ENCODE data around the gene CREB5. TPM values are rescaled to one million over a fixed set of nuclear protein-coding genes. Genes with fewer than 3 reads are reported as not detected.

The CREB5 gene
- total RNA-seq, 1 donor from 2014 or later: 10.3 TPM

DNA sequence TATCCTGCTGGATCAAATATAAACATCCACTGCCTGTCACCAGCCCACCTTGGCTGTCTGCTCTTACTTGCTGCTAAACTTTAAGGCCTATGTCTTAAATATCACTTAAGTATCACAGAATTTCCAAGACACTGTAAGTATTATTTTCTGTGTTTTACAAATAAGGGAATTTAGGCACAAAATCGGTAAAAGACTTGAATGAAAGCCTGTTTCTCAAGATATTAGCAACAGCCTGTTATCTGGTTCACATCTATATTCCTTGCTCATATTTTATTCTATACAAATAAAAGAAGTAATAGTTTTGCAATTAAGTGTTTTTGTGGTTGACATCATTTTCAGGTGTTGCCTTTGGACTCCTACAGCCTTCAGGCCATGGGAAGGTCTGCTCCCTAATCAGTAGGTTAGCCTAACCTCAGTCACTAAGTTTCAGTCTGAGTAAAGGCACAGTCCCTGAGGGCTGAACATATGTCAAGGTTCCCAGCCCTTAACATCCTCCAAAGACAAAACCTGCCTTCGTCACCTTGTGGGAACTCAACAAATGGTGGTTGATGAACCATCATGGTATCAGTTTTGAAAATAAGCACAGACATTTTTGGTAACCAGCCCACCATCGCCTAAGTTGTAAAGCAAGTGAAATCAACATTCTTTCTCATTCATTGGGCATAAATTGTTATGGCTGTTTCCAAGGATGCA, 127.1 kb downstream of the CREB5 start:
- Histone ChIP-seq H3K27me3 (ENCODE audit: low read depth) (no peaks in the 10 kb centered on the region), H3K36me3 (no peaks in the 10 kb centered on the region), H3K4me1 (no peaks in the 10 kb centered on the region), H3K9me3 (no peaks in the 10 kb centered on the region), H3K4me3 (no peak overlapping the region), H3K27ac (no peak overlapping the region)
- intact Hi-C loops (cut with DNase I): no loop called here
- no peak for ATAC-seq
- DNase-seq: no peak
- TF ChIP-seq, protein P1, sequence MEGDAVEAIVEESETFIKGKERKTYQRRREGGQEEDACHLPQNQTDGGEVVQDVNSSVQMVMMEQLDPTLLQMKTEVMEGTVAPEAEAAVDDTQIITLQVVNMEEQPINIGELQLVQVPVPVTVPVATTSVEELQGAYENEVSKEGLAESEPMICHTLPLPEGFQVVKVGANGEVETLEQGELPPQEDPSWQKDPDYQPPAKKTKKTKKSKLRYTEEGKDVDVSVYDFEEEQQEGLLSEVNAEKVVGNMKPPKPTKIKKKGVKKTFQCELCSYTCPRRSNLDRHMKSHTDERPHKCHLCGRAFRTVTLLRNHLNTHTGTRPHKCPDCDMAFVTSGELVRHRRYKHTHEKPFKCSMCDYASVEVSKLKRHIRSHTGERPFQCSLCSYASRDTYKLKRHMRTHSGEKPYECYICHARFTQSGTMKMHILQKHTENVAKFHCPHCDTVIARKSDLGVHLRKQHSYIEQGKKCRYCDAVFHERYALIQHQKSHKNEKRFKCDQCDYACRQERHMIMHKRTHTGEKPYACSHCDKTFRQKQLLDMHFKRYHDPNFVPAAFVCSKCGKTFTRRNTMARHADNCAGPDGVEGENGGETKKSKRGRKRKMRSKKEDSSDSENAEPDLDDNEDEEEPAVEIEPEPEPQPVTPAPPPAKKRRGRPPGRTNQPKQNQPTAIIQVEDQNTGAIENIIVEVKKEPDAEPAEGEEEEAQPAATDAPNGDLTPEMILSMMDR (IDR thresholded peaks at IDR 0.05): no peak

GRCh38 chr7:28542410-28542809, 130.1 kb downstream of the CREB5 start:
- Histone ChIP-seq H3K4me3 (no peak overlapping the region), H3K9me3 (peaks cover 3% of the 10 kb centered on the region), H3K4me1 (no peaks in the 10 kb centered on the region), H3K27me3 (ENCODE audit: low read depth) (no peaks in the 10 kb centered on the region), H3K36me3 (no peaks in the 10 kb centered on the region), H3K27ac (no peak overlapping the region)
- ATAC-seq: no peak
- intact Hi-C loops (cut with DNase I): no loop called here
- TF ChIP-seq, protein P1 (IDR thresholded peaks at IDR 0.05): no peak
- no peak for DNase-seq

- Histone ChIP-seq H3K27ac (no peak overlapping the region), H3K4me1 (no peaks in the 10 kb centered on the region), H3K27me3 (ENCODE audit: low read depth) (no peaks in the 10 kb centered on the region), H3K36me3 (no peaks in the 10 kb centered on the region), H3K9me3 (peaks cover 7% of the 10 kb centered on the region), H3K4me3 (no peak overlapping the region)
- intact Hi-C loops (cut with DNase I): no loop called here
- no peak for DNase-seq
- TF ChIP-seq, protein P1 (IDR thresholded peaks at IDR 0.05): no peak
- ATAC-seq: no peak
Measured at GRCh38 chr7:28544453-28545117, 132.3 kb downstream of the CREB5 start.

DNA sequence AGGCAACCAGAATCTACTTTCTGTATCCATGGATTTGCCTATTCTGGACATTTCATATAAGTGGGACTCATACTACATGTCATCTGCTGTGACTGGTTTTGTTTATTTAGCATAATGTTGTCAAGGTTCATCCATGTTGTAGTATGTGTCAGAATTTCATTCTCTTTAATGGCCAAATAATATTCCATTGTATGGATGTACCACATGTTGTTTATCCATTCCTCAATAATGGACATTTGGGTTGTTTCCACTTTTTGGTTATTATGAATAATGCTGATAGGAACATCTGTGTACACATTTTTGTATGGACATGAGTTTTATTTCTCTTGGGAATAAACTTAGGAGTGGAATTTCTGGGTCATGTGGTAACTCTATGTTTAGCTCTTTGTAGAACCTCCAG, 133.7 kb downstream of the CREB5 start:
- Histone ChIP-seq H3K36me3 (no peaks in the 10 kb centered on the region), H3K27ac (no peak overlapping the region), H3K4me3 (no peak overlapping the region), H3K9me3 (peaks cover 7% of the 10 kb centered on the region), H3K27me3 (ENCODE audit: low read depth) (no peaks in the 10 kb centered on the region), H3K4me1 (no peaks in the 10 kb centered on the region)
- TF ChIP-seq, protein P1 (IDR thresholded peaks at IDR 0.05): no peak
- DNase-seq: no peak
- intact Hi-C loops (cut with DNase I): no loop called here
- no peak for ATAC-seq

DNA sequence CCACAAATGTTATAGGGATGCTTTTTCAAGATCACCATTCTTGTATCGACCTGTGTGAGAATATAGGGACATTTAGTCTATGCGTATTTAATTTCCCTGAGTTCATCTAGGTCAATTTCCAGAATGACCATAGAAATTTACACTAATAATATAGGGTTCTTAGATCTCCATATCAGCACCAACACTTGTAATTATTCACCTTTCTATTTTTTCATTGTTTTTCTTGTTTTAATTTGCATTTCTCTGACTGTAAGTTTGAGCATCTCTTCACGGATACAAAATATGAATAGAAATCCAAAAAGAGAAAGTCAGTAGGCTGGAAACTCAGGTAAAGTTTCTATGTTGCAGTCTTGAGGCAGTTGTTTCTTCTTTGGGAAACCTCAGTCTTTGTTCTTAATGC, 134.8 kb downstream of the CREB5 start:
- Histone ChIP-seq H3K9me3 (peaks cover 7% of the 10 kb centered on the region), H3K4me3 (no peak overlapping the region), H3K4me1 (no peaks in the 10 kb centered on the region), H3K27ac (no peak overlapping the region), H3K36me3 (no peaks in the 10 kb centered on the region), H3K27me3 (ENCODE audit: low read depth) (no peaks in the 10 kb centered on the region)
- TF ChIP-seq, protein P1 (IDR thresholded peaks at IDR 0.05): no peak
- intact Hi-C loops (cut with DNase I): no loop called here
- ATAC-seq (no peak), DNase-seq (no peak)

Data from lower lobe of right lung (tissue), 2 donors.